Amygdala (tissue), 56 donors: ENCODE data around the gene MELTF.

Source experiments
- DNase-seq, 56 donors: peaks; one replicate each; lab custom pipeline; 2025; lab: John Stamatoyannopoulos, UW

MELTF gene

DNA sequence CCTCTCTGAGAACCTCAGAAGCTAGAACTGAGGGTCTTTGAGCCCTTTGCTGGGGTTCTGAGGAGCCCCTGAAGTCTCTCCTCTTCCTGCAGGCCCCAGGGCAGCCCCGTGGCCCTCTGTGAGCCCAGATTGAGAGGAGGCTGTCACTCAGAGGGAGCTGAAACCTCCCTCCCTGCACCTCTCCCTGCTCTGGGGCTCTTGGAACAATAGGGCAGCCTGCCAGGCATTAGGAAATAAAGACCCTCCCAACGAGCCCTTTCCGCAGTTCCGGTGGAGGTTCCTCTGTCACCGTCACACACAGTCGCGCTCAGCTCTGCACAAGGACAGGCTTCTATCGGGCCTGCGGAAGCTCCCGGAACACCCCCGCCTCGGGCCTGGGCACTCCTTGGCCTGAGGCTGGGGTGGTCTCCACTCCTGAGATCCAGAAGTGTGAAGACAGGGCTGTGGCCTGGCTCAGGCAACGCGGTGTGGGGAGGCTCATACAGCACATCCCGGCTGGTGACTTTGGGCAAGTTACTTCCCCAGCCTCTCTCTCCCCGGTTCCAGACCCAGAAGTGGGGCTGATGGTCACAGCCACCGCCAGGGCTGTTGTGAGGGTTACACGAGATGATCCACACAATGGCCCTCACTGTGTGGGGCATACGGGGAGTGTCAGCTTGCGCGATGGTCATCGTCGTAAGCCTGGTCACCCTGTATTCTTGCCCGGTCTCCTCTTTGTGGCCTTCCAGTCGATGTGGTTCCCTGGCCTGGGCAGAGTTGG, 17.7 kb downstream of the MELTF start:
- DNase-seq = no peak

DNA sequence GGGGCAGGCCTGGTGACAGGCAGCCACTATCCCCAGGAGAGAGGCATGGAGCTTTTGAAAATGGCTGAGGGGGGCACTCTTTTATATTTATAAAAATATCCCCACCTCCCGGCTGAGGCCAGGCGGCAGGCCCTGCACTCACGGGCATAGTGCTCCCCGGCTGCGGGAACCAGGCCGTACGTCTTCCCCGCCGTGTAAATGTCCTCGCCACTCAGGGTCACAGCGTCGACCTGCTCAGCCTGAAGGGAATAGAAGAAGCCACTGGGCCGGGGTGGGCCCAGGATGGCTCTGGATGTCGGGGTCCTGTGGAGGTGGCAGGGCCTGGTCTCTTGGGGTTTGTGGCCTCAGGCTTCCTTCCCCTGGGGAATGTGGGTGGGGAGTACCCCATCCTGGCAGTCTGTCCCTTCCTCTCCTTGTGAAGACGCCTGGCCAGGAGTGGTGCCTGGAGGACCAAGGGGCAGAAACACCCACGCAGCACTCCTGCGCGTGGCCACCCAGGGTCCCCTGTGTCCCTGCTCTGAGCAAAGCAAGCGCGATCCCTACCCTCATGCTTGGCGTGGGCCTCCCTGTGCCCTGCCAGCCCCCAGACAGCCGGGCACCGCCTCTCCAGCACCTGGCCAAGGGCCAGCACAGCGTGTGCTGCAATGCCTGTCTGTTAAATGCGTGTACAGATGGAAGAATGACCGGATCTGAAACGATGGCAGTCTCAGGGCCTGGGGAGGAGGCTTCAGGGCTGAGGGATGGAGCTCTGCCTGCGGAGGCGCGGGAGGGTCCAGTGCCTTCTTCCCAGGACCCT, 18.9 kb downstream of the MELTF start:
- DNase-seq = no peak

DNA sequence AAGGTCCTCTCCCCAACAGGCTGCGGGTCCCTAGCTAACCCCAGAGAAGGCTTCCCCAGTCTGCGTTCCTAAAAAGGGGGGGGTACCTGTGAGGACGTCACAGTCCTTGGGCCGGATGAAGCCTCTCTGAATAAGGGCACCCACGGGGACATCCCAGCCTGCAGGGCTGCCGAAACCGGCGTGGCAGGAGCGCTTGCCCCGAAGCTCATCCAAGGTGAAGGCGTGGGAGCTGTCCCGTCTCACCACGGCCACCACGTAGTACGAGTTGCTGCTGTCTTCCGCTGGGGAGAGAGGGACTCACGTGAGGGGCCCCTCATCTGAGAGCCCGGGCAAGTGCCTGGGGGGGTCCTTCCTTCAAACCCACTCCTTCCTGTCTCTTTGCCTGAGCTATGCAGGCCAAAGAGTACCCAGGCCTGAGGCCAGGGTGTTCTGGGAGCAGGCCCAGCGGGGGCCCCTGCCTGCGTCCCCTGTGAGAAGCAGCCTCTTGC, 20.0 kb downstream of the MELTF start:
- DNase-seq = no peak

DNA sequence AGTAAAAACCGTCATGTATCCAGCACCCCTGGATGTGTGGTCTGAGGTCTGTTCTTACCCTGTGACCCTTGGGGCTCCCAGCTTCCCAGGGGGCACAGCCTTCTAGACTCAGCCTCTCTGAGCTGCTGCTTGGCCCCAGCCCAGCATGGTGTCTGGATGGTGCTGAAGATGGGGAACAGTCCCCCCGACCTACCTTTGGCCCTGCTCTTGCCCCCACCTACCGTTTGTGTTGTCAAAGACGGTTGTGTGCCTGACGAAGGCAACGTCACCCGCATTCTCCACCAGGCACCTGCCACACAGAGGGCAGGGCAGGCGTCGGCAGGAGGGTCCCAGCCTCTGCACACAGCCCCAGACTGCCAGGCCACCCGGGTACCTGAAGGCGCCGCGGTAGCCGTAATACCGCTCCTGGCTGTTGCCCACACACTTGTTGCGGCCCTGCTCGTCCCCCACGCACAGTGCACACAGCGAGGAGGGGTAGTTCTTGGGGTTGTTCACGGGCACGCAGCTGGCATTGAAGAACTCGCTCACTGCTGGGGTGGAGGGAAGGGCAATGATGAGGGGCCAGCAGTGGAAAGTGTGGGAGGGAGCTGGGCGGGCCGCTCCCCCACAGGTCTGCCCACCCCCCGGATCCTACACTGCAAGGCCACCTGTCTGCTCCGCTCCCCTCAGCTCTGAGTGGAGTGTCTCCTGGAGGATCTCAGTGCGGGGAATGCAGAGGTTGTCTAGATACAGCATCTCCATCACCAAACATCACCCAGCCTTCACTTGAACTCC, 21.0 kb downstream of the MELTF start:
- DNase-seq = no peak

- no peak for DNase-seq
Observed at GRCh38 chr3:197007953-197008352, 21.7 kb downstream of the MELTF start.

GRCh38 chr3:197007296-197007940, 22.2 kb downstream of the MELTF start:
- DNase-seq = no peak

- no peak for DNase-seq
Observed at GRCh38 chr3:197006860-197007259, 22.8 kb downstream of the MELTF start.

GRCh38 chr3:197006446-197006845, 23.2 kb downstream of the MELTF start:
- no peak for DNase-seq

DNA sequence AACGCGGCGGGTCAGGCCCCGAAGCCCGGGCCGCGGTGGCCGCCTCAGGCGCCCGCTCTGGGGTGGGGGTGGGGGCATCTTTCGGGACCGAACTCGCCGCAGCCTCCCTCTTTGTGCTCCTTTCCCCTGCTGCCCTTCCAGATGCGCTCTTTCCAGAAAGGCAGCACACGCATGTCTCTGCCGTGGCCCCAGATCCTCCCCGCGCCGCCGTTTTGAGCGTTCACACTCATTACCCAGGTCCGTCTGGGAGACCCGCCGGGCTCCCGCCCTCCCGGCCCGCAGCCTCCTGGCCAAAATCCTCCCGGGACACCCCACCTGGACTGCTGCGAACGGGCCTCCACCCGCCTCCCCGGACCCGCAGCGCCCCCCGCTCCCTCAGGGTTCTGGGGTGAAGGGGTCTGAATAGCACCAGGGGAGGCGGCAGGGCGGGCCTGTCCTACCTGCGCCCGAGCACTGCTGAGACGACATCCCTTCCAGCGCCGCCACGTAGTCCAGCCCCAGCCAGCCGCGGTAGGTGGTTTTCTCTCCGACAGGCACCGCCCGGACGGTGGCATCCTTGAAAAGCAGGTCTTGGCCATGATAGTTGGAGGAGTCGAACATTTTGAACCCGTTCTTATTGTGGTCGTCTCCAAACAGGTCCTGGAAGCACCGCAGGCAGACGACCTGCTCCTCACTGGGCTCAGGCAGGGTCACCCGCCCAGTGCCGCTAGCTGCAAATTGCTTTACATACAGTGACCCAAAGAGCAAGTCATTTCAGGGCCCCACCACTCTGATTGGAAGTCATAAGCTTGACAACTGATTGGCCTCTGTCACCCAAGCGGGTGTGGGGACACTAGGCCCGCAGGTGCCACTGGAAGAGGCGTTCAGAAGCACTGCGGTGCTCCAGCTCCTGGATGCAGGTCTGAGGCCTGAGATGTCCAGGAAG, 25.9 kb downstream of the MELTF start:
- peak in 4 of 56 donors; percentile 35 to 46 (median 40) for DNase-seq

DNA sequence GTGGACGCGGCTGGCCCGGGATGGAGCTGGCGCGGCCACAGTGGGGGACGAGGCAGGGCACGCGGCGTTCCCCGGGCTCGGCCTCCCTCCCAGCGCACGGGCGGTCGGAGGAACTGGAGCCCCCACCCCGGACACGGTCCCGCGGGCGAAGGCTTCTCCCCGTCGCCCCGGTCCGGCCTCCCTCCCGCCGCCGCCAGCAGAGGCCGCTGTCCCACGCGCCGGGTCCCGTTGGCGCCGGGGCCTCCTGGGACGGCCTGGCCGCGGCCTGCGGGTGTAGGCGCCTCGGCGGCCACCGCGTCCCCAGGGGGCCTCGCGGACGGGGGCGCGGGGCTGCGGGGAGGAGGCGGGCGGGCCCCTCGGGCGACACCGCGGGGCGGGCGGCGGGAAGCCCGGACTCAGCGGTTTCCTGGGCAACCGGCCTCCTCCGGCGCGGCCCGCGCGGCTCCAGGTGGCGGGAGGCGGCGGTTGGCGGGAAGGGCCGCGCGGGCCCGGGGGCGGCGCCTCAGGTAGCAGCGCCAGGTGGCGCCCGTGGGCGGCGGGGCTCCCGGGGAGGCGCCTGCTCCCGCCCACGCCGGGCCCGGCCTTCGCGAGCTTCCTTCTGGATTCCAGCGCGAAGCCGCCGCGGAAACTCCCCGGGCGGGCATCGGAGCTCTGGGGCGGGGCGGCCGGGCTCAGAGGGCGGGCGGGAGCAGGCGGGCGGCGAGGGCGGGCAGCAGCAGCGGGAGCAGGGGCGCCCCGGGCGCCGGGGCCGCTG, 26.7 kb downstream of the MELTF start:
- peak in 43 of 56 donors; percentile 19 to 79 (median 57) for DNase-seq

GRCh38 chr3:197001972-197002700, 27.5 kb downstream of the MELTF start:
- DNase-seq = peak in 31 of 56 donors; percentile 9 to 61 (median 40)

- no peak for DNase-seq
Observed at GRCh38 chr3:197001106-197001971, 28.3 kb downstream of the MELTF start.

GRCh38 chr3:197000211-197000610, 29.4 kb downstream of the MELTF start:
- DNase-seq = no peak

GRCh38 chr3:196998966-196999760, 30.5 kb downstream of the MELTF start:
- no peak for DNase-seq

GRCh38 chr3:196997311-196997710, 32.3 kb downstream of the MELTF start:
- no peak for DNase-seq
